ENCODE data around the gene MOSPD2. TPM values are rescaled to one million over a fixed set of nuclear protein-coding genes. Genes with fewer than 3 reads are reported as not detected.

Gene MOSPD2
- 6.1 and 6.9 TPM in 2 replicates for total RNA-seq

DNA sequence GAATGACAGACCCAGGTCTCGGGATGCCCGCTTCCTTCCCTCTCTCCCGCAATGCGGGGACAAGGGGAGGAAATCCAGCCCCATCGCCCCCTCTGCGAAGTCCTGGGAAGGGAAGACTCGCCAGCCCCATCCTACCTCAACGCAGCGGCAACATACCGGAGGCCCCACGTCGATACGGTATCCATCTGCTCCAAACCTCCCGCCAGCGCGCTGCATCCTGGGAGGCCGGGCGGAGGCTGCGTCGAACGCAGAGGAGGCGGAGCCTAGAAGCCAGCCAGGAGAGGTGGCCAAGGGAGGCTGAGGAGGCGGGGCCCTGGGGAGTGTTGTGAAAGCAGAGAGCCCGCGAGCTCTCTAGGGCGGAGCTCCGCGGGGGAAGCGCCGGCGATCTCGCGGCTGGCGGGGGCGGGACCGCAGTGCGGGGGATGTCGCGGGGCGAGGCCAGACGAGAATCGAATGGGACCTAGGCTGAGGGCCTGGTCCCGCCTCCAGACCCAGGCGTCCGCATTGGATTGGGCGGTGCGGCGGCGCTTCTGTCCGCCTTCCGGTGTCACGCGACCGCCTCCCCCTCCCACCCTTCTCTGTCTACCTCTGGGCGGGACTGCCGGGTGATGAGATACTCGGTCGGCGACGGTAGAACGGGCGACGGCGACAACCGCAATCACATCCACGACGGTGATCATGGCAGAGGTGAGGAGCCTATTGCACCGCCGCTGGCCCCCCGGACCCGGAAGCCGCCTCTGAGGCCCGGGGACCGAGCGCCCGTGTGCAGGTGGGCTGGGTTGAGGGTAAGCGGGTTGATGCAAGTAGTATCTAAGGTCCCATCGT lies at the start of gene MOSPD2, which contains the start of gene FANCB:
Gene MOSPD2, plus strand, starts transcription at position 571 of the 825 bp plus-strand sequence. Its CDS starts 108 bp downstream, at position 679.
Gene FANCB, minus strand, starts transcription at position 219 of the 825 bp plus-strand sequence. CDS start 7,559 bp downstream, outside the sequence.

Other genes starting within 250 kb of the MOSPD2 start
- 0.37 and 0.49 TPM in 2 replicates for gene FANCB, start 352 bp upstream of the MOSPD2 start, total RNA-seq

Measured in cardiac ventricle fibroblast (primary cell).